ENCODE results near the gene ARHGAP8.
"Not testable (repeated sequence)": the region's sequence is repeated elsewhere in the genome, so short reads cannot be mapped to it uniquely, and the experiment has no call there.

Gene ARHGAP8

GRCh38 chr22:44847380-44847779, 95.0 kb downstream of the ARHGAP8 start:
- Histone ChIP-seq H3K27me3 (ENCODE audit: insufficient read depth, low read length, poor library complexity) (no peaks in the 10 kb centered on the region), H3K4me3 (ENCODE audit: low read length) (no peak overlapping the region), H3K36me3 (ENCODE audit: control insufficient read depth, insufficient read depth, low read length) (no peaks in the 10 kb centered on the region), H3K4ac (ENCODE audit: low read depth, low read length) (no peak overlapping the region), H3K23ac (ENCODE audit: low read length) (no peak overlapping the region), H3K79me2 (ENCODE audit: control insufficient read depth, insufficient read depth, low read length) (no peaks in the 10 kb centered on the region), H2BK15ac (replicated peaks; ENCODE audit: low read depth) (no peak overlapping the region), H3K27ac (ENCODE audit: low read depth, low read length) (no peak overlapping the region), H4K8ac (ENCODE audit: low read depth, low read length) (no peak overlapping the region), H3K79me1 (ENCODE audit: low read length) (no peaks in the 10 kb centered on the region), H3K56ac (ENCODE audit: low read length) (no peak overlapping the region), H3K4me2 (ENCODE audit: low read length) (no peak overlapping the region), H3K18ac (ENCODE audit: low read length) (no peak overlapping the region), H3K9ac (ENCODE audit: low read length) (no peak overlapping the region), H2BK5ac (ENCODE audit: low read length) (no peak overlapping the region), H4K5ac (ENCODE audit: low read length) (no peak overlapping the region), H3K4me1 (ENCODE audit: control insufficient read depth, low read depth, low read length) (no peaks in the 10 kb centered on the region), H2BK120ac (ENCODE audit: low read depth, low read length) (no peak overlapping the region), H2AK5ac (ENCODE audit: low read length) (no peak overlapping the region)
- DNase-seq = no peak
- WGBS (ENCODE audit: extremely low coverage, insufficient coverage, low lambda C conversion rate) = no CpG with 5 or more reads among the region's 4 CpGs

GRCh38 chr22:44847892-44848291, 95.5 kb downstream of the ARHGAP8 start:
- H3K79me2 ChIP-seq (ENCODE audit: control insufficient read depth, insufficient read depth, low read length) = no peaks in the 10 kb centered on the region
- no peak overlapping the region for H3K27ac ChIP-seq (ENCODE audit: low read depth, low read length)
- no peaks in the 10 kb centered on the region for H3K27me3 ChIP-seq (ENCODE audit: insufficient read depth, low read length, poor library complexity)
- H2BK120ac ChIP-seq (ENCODE audit: low read depth, low read length) = no peak overlapping the region
- no peaks in the 10 kb centered on the region for H3K36me3 ChIP-seq (ENCODE audit: control insufficient read depth, insufficient read depth, low read length)
- WGBS (ENCODE audit: extremely low coverage, insufficient coverage, low lambda C conversion rate) = no CpG with 5 or more reads among the region's 18 CpGs
- H4K8ac ChIP-seq (ENCODE audit: low read depth, low read length) = no peak overlapping the region
- no peaks in the 10 kb centered on the region for H3K79me1 ChIP-seq (ENCODE audit: low read length)
- no peak overlapping the region for H3K56ac ChIP-seq (ENCODE audit: low read length)
- no peak overlapping the region for H2BK5ac ChIP-seq (ENCODE audit: low read length)
- H2BK15ac ChIP-seq (replicated peaks; ENCODE audit: low read depth) = no peak overlapping the region
- H3K4me1 ChIP-seq (ENCODE audit: control insufficient read depth, low read depth, low read length) = no peaks in the 10 kb centered on the region
- no peak overlapping the region for H4K5ac ChIP-seq (ENCODE audit: low read length)
- DNase-seq = no peak
- H3K4me3 ChIP-seq (ENCODE audit: low read length) = no peak overlapping the region
- H2AK5ac ChIP-seq (ENCODE audit: low read length) = no peak overlapping the region
- H3K4me2 ChIP-seq (ENCODE audit: low read length) = no peak overlapping the region
- H3K9ac ChIP-seq (ENCODE audit: low read length) = no peak overlapping the region
- H3K18ac ChIP-seq (ENCODE audit: low read length) = no peak overlapping the region
- H3K4ac ChIP-seq (ENCODE audit: low read depth, low read length) = no peak overlapping the region
- H3K23ac ChIP-seq (ENCODE audit: low read length) = no peak overlapping the region

GRCh38 chr22:44848296-44848741, 95.9 kb downstream of the ARHGAP8 start:
- Histone ChIP-seq H3K23ac (ENCODE audit: low read length) (no peak overlapping the region), H3K4me3 (ENCODE audit: low read length) (no peak overlapping the region), H4K5ac (ENCODE audit: low read length) (no peak overlapping the region), H3K4ac (ENCODE audit: low read depth, low read length) (no peak overlapping the region), H2BK15ac (replicated peaks; ENCODE audit: low read depth) (no peak overlapping the region), H3K56ac (ENCODE audit: low read length) (no peak overlapping the region), H3K4me2 (ENCODE audit: low read length) (no peak overlapping the region), H3K36me3 (ENCODE audit: control insufficient read depth, insufficient read depth, low read length) (no peaks in the 10 kb centered on the region), H4K8ac (ENCODE audit: low read depth, low read length) (no peak overlapping the region), H2AK5ac (ENCODE audit: low read length) (no peak overlapping the region), H3K9ac (ENCODE audit: low read length) (no peak overlapping the region), H2BK120ac (ENCODE audit: low read depth, low read length) (no peak overlapping the region), H3K79me2 (ENCODE audit: control insufficient read depth, insufficient read depth, low read length) (no peaks in the 10 kb centered on the region), H3K27ac (ENCODE audit: low read depth, low read length) (no peak overlapping the region), H3K18ac (ENCODE audit: low read length) (no peak overlapping the region), H2BK5ac (ENCODE audit: low read length) (no peak overlapping the region), H3K27me3 (ENCODE audit: insufficient read depth, low read length, poor library complexity) (no peaks in the 10 kb centered on the region), H3K79me1 (ENCODE audit: low read length) (no peaks in the 10 kb centered on the region), H3K4me1 (ENCODE audit: control insufficient read depth, low read depth, low read length) (no peaks in the 10 kb centered on the region)
- WGBS (ENCODE audit: extremely low coverage, insufficient coverage, low lambda C conversion rate) = no CpG with 5 or more reads among the region's 14 CpGs
- no peak for DNase-seq

- Histone ChIP-seq H3K79me2 (ENCODE audit: control insufficient read depth, insufficient read depth, low read length) (no peaks in the 10 kb centered on the region), H2AK5ac (ENCODE audit: low read length) (no peak overlapping the region), H3K18ac (ENCODE audit: low read length) (no peak overlapping the region), H4K5ac (ENCODE audit: low read length) (no peak overlapping the region), H3K4me1 (ENCODE audit: control insufficient read depth, low read depth, low read length) (no peaks in the 10 kb centered on the region), H3K27ac (ENCODE audit: low read depth, low read length) (no peak overlapping the region), H4K8ac (ENCODE audit: low read depth, low read length) (no peak overlapping the region), H3K56ac (ENCODE audit: low read length) (no peak overlapping the region), H2BK15ac (replicated peaks; ENCODE audit: low read depth) (no peak overlapping the region), H3K4ac (ENCODE audit: low read depth, low read length) (no peak overlapping the region), H2BK5ac (ENCODE audit: low read length) (no peak overlapping the region), H3K23ac (ENCODE audit: low read length) (no peak overlapping the region), H3K79me1 (ENCODE audit: low read length) (no peaks in the 10 kb centered on the region), H3K4me3 (ENCODE audit: low read length) (no peak overlapping the region), H3K36me3 (ENCODE audit: control insufficient read depth, insufficient read depth, low read length) (no peaks in the 10 kb centered on the region), H3K4me2 (ENCODE audit: low read length) (no peak overlapping the region), H3K27me3 (ENCODE audit: insufficient read depth, low read length, poor library complexity) (no peaks in the 10 kb centered on the region), H3K9ac (ENCODE audit: low read length) (no peak overlapping the region), H2BK120ac (ENCODE audit: low read depth, low read length) (no peak overlapping the region)
- DNase-seq = no peak
- no CpG with 5 or more reads among the region's 21 CpGs for WGBS (ENCODE audit: extremely low coverage, insufficient coverage, low lambda C conversion rate)
These were observed 96.5 kb downstream of the ARHGAP8 start for GRCh38 chr22:44848791-44849420.

GRCh38 chr22:44850946-44851345, 98.6 kb downstream of the ARHGAP8 start:
- no peaks in the 10 kb centered on the region for H3K27me3 ChIP-seq (ENCODE audit: insufficient read depth, low read length, poor library complexity)
- no peak overlapping the region for H4K8ac ChIP-seq (ENCODE audit: low read depth, low read length)
- no peak overlapping the region for H3K27ac ChIP-seq (ENCODE audit: low read depth, low read length)
- H3K36me3 ChIP-seq (ENCODE audit: control insufficient read depth, insufficient read depth, low read length) = no peaks in the 10 kb centered on the region
- no peak overlapping the region for H3K18ac ChIP-seq (ENCODE audit: low read length)
- no peak overlapping the region for H3K23ac ChIP-seq (ENCODE audit: low read length)
- no peaks in the 10 kb centered on the region for H3K79me2 ChIP-seq (ENCODE audit: control insufficient read depth, insufficient read depth, low read length)
- no peak overlapping the region for H2BK5ac ChIP-seq (ENCODE audit: low read length)
- no peak overlapping the region for H3K4me3 ChIP-seq (ENCODE audit: low read length)
- H2AK5ac ChIP-seq (ENCODE audit: low read length) = no peak overlapping the region
- DNase-seq = no peak
- no peak overlapping the region for H2BK120ac ChIP-seq (ENCODE audit: low read depth, low read length)
- H4K5ac ChIP-seq (ENCODE audit: low read length) = no peak overlapping the region
- WGBS (ENCODE audit: extremely low coverage, insufficient coverage, low lambda C conversion rate) = no CpG with 5 or more reads among the region's 6 CpGs
- no peak overlapping the region for H3K9ac ChIP-seq (ENCODE audit: low read length)
- H2BK15ac ChIP-seq (replicated peaks; ENCODE audit: low read depth) = no peak overlapping the region
- no peaks in the 10 kb centered on the region for H3K4me1 ChIP-seq (ENCODE audit: control insufficient read depth, low read depth, low read length)
- no peak overlapping the region for H3K4ac ChIP-seq (ENCODE audit: low read depth, low read length)
- no peaks in the 10 kb centered on the region for H3K79me1 ChIP-seq (ENCODE audit: low read length)
- no peak overlapping the region for H3K4me2 ChIP-seq (ENCODE audit: low read length)
- H3K56ac ChIP-seq (ENCODE audit: low read length) = no peak overlapping the region

GRCh38 chr22:44854641-44855040, 102.3 kb downstream of the ARHGAP8 start:
- H3K56ac ChIP-seq (ENCODE audit: low read length); H2BK120ac ChIP-seq (ENCODE audit: low read depth, low read length); H3K79me2 ChIP-seq (ENCODE audit: control insufficient read depth, insufficient read depth, low read length); H3K4me2 ChIP-seq (ENCODE audit: low read length); H4K5ac ChIP-seq (ENCODE audit: low read length); H3K4me3 ChIP-seq (ENCODE audit: low read length); H3K9ac ChIP-seq (ENCODE audit: low read length); H3K27ac ChIP-seq (ENCODE audit: low read depth, low read length); H2BK5ac ChIP-seq (ENCODE audit: low read length); H2AK5ac ChIP-seq (ENCODE audit: low read length); H3K4ac ChIP-seq (ENCODE audit: low read depth, low read length); H3K79me1 ChIP-seq (ENCODE audit: low read length); H2BK15ac ChIP-seq (replicated peaks; ENCODE audit: low read depth); H3K4me1 ChIP-seq (ENCODE audit: control insufficient read depth, low read depth, low read length); DNase-seq; H4K8ac ChIP-seq (ENCODE audit: low read depth, low read length); H3K18ac ChIP-seq (ENCODE audit: low read length); H3K23ac ChIP-seq (ENCODE audit: low read length); H3K36me3 ChIP-seq (ENCODE audit: control insufficient read depth, insufficient read depth, low read length); H3K27me3 ChIP-seq (ENCODE audit: insufficient read depth, low read length, poor library complexity): not testable (repeated sequence)
- WGBS (ENCODE audit: extremely low coverage, insufficient coverage, low lambda C conversion rate) = no CpG with 5 or more reads among the region's 8 CpGs

Data from mesendoderm (in vitro differentiated cells).